Measurements from ENCODE around the gene FN3KRP. TPM values are rescaled to one million over a fixed set of nuclear protein-coding genes. Genes with fewer than 3 reads are reported as not detected.

FN3KRP gene
- polyA plus RNA-seq, 2 donors, result 15.6 to 19.0 TPM

DNA sequence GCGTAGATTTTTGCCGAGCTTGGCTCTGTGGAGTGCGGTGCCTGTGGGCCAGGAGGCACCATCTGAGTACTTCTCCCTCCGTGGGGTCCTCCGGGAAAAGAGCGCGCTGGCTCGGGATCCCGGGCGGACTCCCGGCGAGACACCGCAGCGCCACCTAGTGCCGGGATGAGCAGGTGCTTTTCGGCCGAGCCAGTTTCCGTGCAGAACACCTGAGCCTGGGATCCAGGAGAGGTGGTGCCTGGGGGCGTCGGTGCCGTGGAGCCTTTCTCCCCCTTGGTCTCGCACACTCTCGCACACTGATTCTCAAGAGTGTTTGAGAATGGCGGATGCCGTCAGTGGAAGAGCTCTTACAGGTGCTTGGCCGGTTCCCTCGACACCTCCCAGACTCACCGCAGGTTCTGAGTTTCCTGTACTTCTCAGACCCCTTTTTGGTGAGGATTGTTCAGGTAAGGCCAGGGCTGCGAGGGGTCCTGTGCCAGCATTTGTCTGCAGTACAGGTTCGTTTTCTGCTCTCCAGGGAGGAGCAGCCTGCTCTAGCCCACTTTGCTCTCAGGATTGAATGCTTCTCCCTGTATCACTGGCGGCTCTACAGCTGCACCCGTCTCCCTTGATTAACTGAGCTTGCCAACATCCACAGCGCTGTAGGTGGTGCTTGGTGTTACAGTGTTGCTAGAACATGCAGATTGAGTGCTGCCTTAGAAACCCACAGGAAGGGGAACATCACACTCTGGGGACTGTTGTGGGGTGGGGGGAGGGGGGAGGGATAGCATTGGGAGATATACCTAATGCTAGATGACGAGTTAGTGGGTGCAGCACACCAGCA is 58.7 kb downstream of the FN3KRP start:
- Histone ChIP-seq H3K4me1 (ENCODE audit: control insufficient read depth in 2 of 2, insufficient read depth in 2 of 2, low read length in 1 of 2) (peaks cover 2 to 13% of the 10 kb centered on the region in 2 donors), H3K4me3 (ENCODE audit: low read depth in 1 of 2, low read length in 2 of 2) (peak overlapping the region in 1 of 2 donors; percentile 38), H3K27ac (ENCODE audit: low read depth in 2 of 2, low read length in 1 of 2) (no peak overlapping the region), H3K27me3 (ENCODE audit: control insufficient read depth in 1 of 2, insufficient read depth in 2 of 2, low read length in 2 of 2) (no peaks in the 10 kb centered on the region), H3K9me3 (ENCODE audit: control insufficient read depth in 2 of 2, insufficient read depth in 1 of 2, low read depth in 1 of 2, low read length in 1 of 2) (no peaks in the 10 kb centered on the region), H3K36me3 (ENCODE audit: control insufficient read depth in 2 of 2, insufficient read depth in 2 of 2, low read length in 1 of 2) (peaks cover 3 to 14% of the 10 kb centered on the region in 2 donors)
- 35 to 38% methylated on average over 33 of the region's 34 CpGs for WGBS, 2 donors

DNA sequence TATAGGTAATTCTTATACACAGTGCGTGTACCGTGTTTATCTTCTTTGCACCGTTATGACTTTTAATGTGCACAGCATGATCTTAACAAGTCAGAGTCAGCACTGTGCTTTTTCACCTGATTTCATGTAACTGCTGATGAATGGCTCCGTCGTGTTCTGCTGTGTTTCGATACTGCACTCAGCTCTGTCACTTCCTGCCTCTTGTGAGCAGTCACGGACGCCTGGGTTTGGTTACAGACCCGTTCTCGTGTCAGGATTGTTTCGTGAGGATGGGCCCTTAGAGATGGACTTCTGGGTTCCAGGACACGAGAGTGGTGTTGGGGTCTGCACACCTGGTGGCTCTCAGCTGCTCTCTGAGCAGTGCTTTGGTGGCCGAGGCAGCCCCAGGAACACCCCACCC is 59.9 kb downstream of the FN3KRP start:
- Histone ChIP-seq H3K9me3 (ENCODE audit: control insufficient read depth in 2 of 2, insufficient read depth in 1 of 2, low read depth in 1 of 2, low read length in 1 of 2) (no peaks in the 10 kb centered on the region), H3K4me3 (ENCODE audit: low read depth in 1 of 2, low read length in 2 of 2) (no peak overlapping the region)
- 89 to 92% methylated on average over 13 of the region's 13 CpGs for WGBS, 2 donors

More for the DNA sequence above, 59.9 kb downstream of the FN3KRP start:
- Histone ChIP-seq H3K27me3 (ENCODE audit: control insufficient read depth in 1 of 2, insufficient read depth in 2 of 2, low read length in 2 of 2) (no peaks in the 10 kb centered on the region), H3K4me1 (ENCODE audit: control insufficient read depth in 2 of 2, insufficient read depth in 2 of 2, low read length in 1 of 2) (peaks cover 2 to 14% of the 10 kb centered on the region in 2 donors), H3K27ac (ENCODE audit: low read depth in 2 of 2, low read length in 1 of 2) (no peak overlapping the region), H3K36me3 (ENCODE audit: control insufficient read depth in 2 of 2, insufficient read depth in 2 of 2, low read length in 1 of 2) (peaks cover 3 to 15% of the 10 kb centered on the region in 2 donors)

Other genes starting within 250 kb of the FN3KRP start
- gene FOXK2, start 197.0 kb upstream of the FN3KRP start, polyA plus RNA-seq, result 10 to 100 TPM; 15.9 to 20.5 TPM
- gene WDR45B, start 68.3 kb upstream of the FN3KRP start, polyA plus RNA-seq, result 10 to 100 TPM; 72.2 to 75.3 TPM
- 1 to 10 TPM; 9.3 to 9.7 TPM for gene RAB40B, start 18.0 kb upstream of the FN3KRP start, polyA plus RNA-seq
- gene FN3K, start 18.9 kb downstream of the FN3KRP start, polyA plus RNA-seq, result 1 to 10 TPM; 2.7 to 3.7 TPM
- gene TBCD, start 35.4 kb downstream of the FN3KRP start, polyA plus RNA-seq, result 10 to 100 TPM; 54.4 to 62.8 TPM
- gene ZNF750, start 123.3 kb downstream of the FN3KRP start, polyA plus RNA-seq, result 100 to 1,000 TPM in 1 of 2 donors, 10 to 100 TPM in 1; 30.2 to 111 TPM